Epithelial cell of esophagus (primary cell): ENCODE measurements around the gene GTF2F2.
"Not testable (repeated sequence)": the region's sequence is repeated elsewhere in the genome, so short reads cannot be mapped to it uniquely, and the experiment has no call there.

Source experiments
- DNase-seq: peaks from one replicate; pipeline ENCODE4 v3.0.0; 2010; ENCODE audit warnings: low read depth
- H3K4me3 ChIP-seq: 2 replicates; pipeline ENCODE4 v1.5.1; 2011; ENCODE audit warnings: mild to moderate bottlenecking, low read length, control low read depth
- CTCF ChIP-seq: IDR thresholded peaks from 2 replicates; pipeline ENCODE4 v1.5.1; 2011; ENCODE audit warnings: low read depth, mild to moderate bottlenecking, low read length, control low read depth, inconsistent platforms; ENCODE audit not compliant: insufficient read depth; ENCODE audit errors: missing control alignments

Gene GTF2F2

DNA sequence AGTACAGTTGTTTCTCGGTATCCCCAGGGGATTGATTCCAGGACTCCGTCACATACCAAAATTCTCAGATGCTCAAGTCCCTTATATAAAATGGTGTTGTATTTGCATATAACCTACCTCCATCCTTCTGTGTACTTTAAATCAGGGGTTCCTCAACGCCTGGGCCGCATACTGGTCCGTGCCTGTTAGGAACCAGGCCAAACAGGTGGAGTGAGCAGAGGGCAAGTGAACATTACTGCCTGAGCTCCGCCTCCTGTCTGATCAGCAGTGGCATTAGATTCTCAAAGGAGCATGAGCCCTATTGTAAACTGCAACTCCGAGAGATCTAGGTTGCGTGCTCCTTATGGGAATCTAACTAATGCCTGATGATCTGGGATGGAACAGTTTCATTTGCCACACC, 122.8 kb downstream of the GTF2F2 start:
- no peak for TF ChIP-seq CTCF
- DNase-seq = no peak
- no peak overlapping the region for H3K4me3 ChIP-seq

- H3K4me3 ChIP-seq, DNase-seq: not testable (repeated sequence)
Observed at GRCh38 chr13:45244736-45245135, 124.4 kb downstream of the GTF2F2 start.

- no peak for TF ChIP-seq CTCF
- DNase-seq = no peak
- H3K4me3 ChIP-seq = no peak overlapping the region
Observed at GRCh38 chr13:45249662-45250061, 129.4 kb downstream of the GTF2F2 start.

DNA sequence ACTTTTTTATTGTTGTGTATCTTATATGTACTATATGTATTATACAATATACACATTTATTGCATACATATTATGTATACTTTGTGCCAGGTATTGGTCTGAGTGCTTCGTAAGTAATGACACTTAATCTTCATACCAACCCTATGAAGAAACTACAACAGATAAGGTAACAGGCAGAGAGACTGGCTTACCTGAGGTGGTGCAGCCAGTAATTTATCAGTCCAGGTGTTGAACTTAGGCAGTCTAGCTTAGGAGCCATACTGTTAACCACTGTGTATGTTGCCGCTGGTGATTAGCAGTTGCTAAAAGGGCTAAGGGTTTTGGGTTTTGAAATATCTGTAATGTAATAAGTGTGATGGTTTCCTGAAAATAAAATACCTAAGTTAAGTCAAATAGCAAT, 134.1 kb downstream of the GTF2F2 start:
- TF ChIP-seq CTCF = no peak
- H3K4me3 ChIP-seq = no peak overlapping the region
- DNase-seq = no peak

DNA sequence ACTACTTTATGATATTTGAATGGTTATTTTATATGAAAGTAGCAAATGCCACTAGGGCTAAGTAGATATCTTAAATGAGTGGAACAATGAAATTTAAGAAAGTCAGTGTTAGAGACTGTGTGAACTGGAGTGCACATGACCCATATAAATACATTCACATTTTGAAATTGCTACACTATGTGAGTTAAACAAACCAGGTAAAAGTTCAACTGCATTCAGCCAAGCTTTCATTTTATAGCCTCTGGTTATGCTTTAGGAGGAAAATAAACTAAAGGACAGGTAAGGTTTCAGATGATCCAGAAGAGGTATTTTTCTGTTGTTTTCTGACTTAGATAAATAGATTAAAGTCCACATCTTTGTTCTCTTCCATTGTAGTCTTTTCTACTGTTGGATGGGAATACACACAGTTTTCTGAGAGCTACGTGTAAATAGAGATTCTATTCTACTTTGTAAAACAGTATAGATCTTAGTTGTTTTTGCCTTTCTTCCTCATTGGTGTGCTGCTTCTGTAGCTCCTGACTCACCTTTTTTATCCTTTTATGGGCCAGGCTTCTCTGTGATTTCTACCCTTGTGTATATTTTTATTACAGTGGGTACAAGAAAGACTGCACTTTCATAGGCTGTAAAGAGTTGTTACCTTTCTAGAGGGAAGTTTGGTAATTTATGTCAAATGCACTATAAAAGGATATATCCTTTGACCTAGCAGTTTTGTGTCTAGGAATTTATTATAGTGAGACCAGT, 135.1 kb downstream of the GTF2F2 start:
- no peak for TF ChIP-seq CTCF

DNA sequence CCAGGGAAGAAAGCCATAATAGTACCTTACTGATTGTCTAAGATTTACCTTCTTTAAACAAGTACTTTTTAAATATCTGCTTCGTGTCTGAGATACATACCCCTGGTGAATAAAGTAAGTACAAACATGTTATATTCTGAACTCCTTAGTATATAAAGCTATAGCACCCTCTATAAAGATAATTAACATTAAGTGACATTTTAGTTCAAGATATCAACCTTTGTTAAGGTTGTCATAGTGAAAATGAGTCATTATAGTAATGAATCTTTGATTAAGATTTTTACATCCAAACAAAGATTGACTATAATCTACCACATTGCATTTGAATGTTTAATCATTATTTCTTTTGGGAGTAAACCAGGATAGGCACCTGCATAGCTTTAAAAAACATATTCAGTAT, 135.9 kb downstream of the GTF2F2 start:
- no peak for DNase-seq
- no peak for TF ChIP-seq CTCF
- no peak overlapping the region for H3K4me3 ChIP-seq

More for the DNA sequence above, 135.1 kb downstream of the GTF2F2 start:
- H3K4me3 ChIP-seq = no peak overlapping the region
- no peak for DNase-seq

DNA sequence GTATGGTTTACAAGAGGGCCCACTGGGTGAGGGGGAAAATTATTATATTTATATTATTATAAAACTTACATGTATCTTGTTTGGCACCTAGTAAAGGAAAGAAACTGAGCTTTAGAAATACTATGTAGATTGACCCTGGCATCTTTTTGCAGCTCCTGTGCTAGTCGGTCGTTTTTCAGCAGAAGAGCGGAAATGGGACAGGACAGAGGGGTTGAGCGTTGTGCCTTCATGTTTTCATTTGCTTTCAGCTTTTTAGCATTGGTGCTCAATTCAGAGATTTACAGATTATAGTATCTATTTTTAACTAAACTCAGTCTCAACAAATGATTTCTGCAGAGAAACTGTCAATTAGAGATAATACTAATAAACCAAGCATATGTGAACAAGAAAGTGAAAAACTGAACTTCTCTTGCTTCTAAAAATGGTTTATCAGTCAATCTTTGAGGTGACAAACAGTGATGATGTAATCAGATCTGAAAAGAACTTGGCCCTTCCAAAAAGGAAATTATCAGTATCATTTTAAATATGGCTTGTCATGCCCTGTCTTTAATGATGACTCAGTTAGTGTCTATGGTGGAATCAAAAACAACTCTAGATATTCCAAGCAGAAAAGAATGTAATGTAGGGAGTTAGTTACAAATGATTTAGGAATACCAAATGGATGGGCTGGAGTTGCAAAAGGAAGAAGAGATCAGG, 137.5 kb downstream of the GTF2F2 start:
- TF ChIP-seq CTCF = no peak
- no peak overlapping the region for H3K4me3 ChIP-seq
- peak; percentile 54 for DNase-seq
